Measurements from ENCODE around the gene CDH20. TPM values are rescaled to one million over a fixed set of nuclear protein-coding genes. Genes with fewer than 3 reads are reported as not detected.
"Not testable (repeated sequence)": the region's sequence is repeated elsewhere in the genome, so short reads cannot be mapped to it uniquely, and the experiment has no call there.

The CDH20 gene
- total RNA-seq, 1 donor from 2014 or later = not detected

DNA sequence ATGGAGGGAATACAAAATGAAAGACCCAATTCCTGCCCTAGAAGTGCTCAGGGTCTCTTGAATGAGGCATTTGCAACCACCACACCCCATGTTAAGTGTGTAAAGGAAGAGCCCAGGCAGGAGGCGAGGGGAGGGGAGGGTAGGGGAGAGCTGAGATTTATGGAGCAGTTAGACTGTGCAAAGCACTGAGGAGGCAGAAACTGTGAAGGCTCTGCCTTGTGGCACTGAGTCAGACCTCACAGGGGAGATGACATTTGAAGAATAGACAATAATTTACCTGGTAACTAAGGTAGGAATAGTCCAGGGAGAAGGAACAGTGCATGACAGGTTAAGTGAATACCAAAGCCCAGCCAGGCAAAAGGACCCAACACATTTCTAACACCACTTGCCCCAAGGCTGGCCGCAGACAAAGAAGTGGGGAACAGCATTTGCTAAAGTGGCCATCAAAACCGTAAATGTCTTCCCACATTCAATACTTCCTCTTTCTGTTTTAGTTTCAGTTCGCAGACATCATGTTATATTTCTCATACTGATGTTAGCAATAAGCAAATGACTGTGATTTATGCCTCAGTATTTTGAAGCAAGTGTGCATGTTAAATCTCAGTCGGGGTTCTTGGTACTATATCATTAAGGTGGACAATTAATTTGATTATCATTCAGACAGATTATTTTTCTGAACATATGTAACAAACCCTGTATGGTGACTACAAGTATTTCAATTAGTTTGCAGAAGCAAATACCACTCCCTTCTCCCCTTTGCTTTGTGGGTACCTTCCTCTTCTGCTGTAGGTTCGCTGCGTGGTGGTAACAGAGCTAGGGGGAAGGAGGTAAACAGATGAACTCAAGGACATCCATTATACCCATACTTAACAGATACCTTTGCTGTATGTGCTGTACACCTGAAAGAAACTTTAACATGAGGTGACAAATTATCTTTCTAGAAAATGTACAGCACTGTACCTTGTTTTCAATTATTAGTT, 27.5 kb downstream of the CDH20 start:
- DNase-seq (ENCODE audit: extremely low spot score in 2 of 2) = no peak
- Histone ChIP-seq H3K36me3 (no peaks in the 10 kb centered on the region), H3K4me1 (no peaks in the 10 kb centered on the region), H3K27ac (no peak overlapping the region), H3K9me3 (no peaks in the 10 kb centered on the region), H3K27me3 (no peaks in the 10 kb centered on the region), H3K4me3 (no peak overlapping the region)
- no peak for TF ChIP-seq CTCF (IDR thresholded peaks at IDR 0.05)
- no peak for TF ChIP-seq POLR2A (IDR thresholded peaks at IDR 0.05)
- TF ChIP-seq POLR2AphosphoS5 (IDR thresholded peaks at IDR 0.05; ENCODE audit: insufficient read depth in 1 of 2, low read depth in 1 of 2) = no peak
- intact Hi-C loops (cut with DNase I) = no loop called here

DNA sequence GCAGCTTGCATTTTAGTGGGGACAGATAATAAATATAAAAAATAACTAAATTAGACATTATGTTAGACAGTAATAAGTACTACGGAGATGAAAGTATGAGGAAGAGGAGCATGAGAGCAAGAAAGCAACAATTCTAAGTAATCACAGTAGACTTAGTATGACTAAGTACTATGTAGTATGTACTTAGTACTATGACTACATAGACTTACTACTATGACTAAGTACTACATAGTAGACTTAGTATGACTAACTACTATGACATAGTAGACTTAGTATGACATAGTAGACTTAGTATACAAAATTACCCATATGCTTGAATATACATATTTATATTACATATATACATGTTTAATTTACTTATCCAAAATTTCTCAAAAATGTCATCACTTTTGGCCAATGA, 29.3 kb downstream of the CDH20 start:
- DNase-seq (ENCODE audit: extremely low spot score in 2 of 2) = no peak
- Histone ChIP-seq H3K4me1 (no peaks in the 10 kb centered on the region), H3K27me3 (no peaks in the 10 kb centered on the region), H3K36me3 (no peaks in the 10 kb centered on the region), H3K27ac (no peak overlapping the region), H3K9me3 (no peaks in the 10 kb centered on the region), H3K4me3 (no peak overlapping the region)
- intact Hi-C loops (cut with DNase I) = no loop called here
- TF ChIP-seq POLR2AphosphoS5 (IDR thresholded peaks at IDR 0.05; ENCODE audit: insufficient read depth in 1 of 2, low read depth in 1 of 2) (no peak), POLR2A (IDR thresholded peaks at IDR 0.05) (no peak), CTCF (IDR thresholded peaks at IDR 0.05) (no peak)

DNA sequence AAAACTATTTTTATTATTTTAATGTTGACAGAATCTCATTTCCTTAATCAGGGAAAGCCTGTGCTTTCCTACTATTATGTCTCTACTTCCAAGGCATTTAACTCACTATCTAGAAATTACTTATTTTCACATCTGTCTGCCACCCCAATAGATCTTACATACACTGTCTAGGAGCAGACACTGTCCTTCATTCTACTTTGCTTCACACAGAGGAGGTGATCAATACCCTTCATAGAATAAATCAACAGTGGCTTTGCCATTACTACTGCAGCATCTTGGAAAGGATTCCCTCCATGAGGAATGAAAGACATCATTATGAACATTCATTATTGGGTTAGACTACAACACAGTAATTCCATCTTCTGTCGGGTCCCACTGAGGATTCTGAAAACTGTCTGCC, 31.7 kb downstream of the CDH20 start:
- Histone ChIP-seq H3K27me3 (no peaks in the 10 kb centered on the region), H3K9me3 (no peaks in the 10 kb centered on the region), H3K4me1 (no peaks in the 10 kb centered on the region), H3K36me3 (no peaks in the 10 kb centered on the region), H3K27ac (no peak overlapping the region), H3K4me3 (no peak overlapping the region)
- TF ChIP-seq POLR2A (IDR thresholded peaks at IDR 0.05) (no peak), CTCF (IDR thresholded peaks at IDR 0.05) (no peak)
- intact Hi-C loops (cut with DNase I) = no loop called here
- DNase-seq (ENCODE audit: extremely low spot score in 2 of 2) = no peak

GRCh38 chr18:61368001-61368400, 34.8 kb downstream of the CDH20 start:
- intact Hi-C loops (cut with DNase I) = no loop called here
- no peak for TF ChIP-seq CTCF (IDR thresholded peaks at IDR 0.05)
- TF ChIP-seq POLR2A (IDR thresholded peaks at IDR 0.05) = no peak
- no peak for TF ChIP-seq POLR2AphosphoS5 (IDR thresholded peaks at IDR 0.05; ENCODE audit: insufficient read depth in 1 of 2, low read depth in 1 of 2)
- Histone ChIP-seq H3K4me3 (no peak overlapping the region), H3K27me3 (no peaks in the 10 kb centered on the region), H3K4me1 (no peaks in the 10 kb centered on the region), H3K27ac (no peak overlapping the region), H3K36me3 (no peaks in the 10 kb centered on the region), H3K9me3 (no peaks in the 10 kb centered on the region)
- no peak for DNase-seq (ENCODE audit: extremely low spot score in 2 of 2)

GRCh38 chr18:61369671-61370070, 36.4 kb downstream of the CDH20 start:
- H3K4me3 ChIP-seq; H3K27me3 ChIP-seq; H3K4me1 ChIP-seq; H3K9me3 ChIP-seq; H3K27ac ChIP-seq; H3K36me3 ChIP-seq; intact Hi-C loops (cut with DNase I); DNase-seq (ENCODE audit: extremely low spot score in 2 of 2): not testable (repeated sequence)

All from vagina (tissue), 2 donors.